Body of pancreas (tissue), 4 donors: ENCODE measurements around the gene NAXE. TPM values are rescaled to one million over a fixed set of nuclear protein-coding genes. Genes with fewer than 3 reads are reported as not detected.
A peak's percentile ranks its signal among the peaks of the same experiment; 100 is the strongest.
"Not testable (repeated sequence)": the region's sequence is repeated elsewhere in the genome, so short reads cannot be mapped to it uniquely, and the experiment has no call there.

Experiments
- ATAC-seq: fragments of 150-250 bp; one replicate; pipeline ENCODE4 v1.9.1; 2016
- DNase-seq, 4 donors: peaks; one replicate each; pipeline ENCODE4 v3.0.0-alpha.2; 2019
- H3K27ac ChIP-seq, 4 donors: fragments of 200-600 bp; sonication (generic); 1 replicate in 3 of 4; 2 replicates in 1 of 4; pipeline versions ENCODE4 v1.5.1 to v1.6.1; 2016 to 2019; ENCODE audit warnings: mild to moderate bottlenecking in 1 of 4, mixed read lengths in 1 of 4, moderate library complexity in 1 of 4
- H3K27me3 ChIP-seq, 2 donors: fragments of 200-600 bp; sonication (generic); one replicate each; pipeline ENCODE4 v1.6.0; 2016; ENCODE audit warnings: mild to moderate bottlenecking in 1 of 2
- H3K36me3 ChIP-seq, 2 donors: fragments of 200-600 bp; sonication (generic); replicated peaks in 1 of 2; 2 replicates each; pipeline ENCODE4 v1.5.1; 2016; ENCODE audit warnings: low read depth in 2 of 2; ENCODE audit not compliant: insufficient read depth in 1 of 2
- H3K4me1 ChIP-seq: fragments of 200-600 bp; sonication (generic); one replicate; pipeline ENCODE4 v1.6.0; 2016
- H3K4me3 ChIP-seq, 2 donors: fragments of 200-600 bp; sonication (generic); 1 replicate in 1 of 2; 2 replicates in 1 of 2; pipeline ENCODE4 v1.5.1; 2016 to 2019
- H3K9me3 ChIP-seq, 3 donors: fragments of 200-600 bp; sonication (generic); 1 replicate in 2 of 3; 2 replicates in 1 of 3; pipeline ENCODE4 v1.5.1; 2016
- POLR2A ChIP-seq, 3 donors: fragments of 450-650 bp; IDR thresholded peaks; one replicate each; pipeline ENCODE4 v1.6.1; 2016; ENCODE audit warnings: antibody characterized with exemption in 3 of 3, mild to moderate bottlenecking in 2 of 3
- WGBS, 2 donors: methylation state at CpG; one replicate each; pipeline ENCODE4 v1.1.5; 2017; 5-methylcytosine and 5-hydroxymethylcytosine counted together
- intact Hi-C: fragments of 100-400 bp; cut with DNase I; formaldehyde crosslinking; loops from one replicate; pipeline ENCODE4 v1.15.1; 2023
- total RNA-seq, 2 donors: library from RNA; depleted of rRNA; stranded (reverse); fragments of >200 nt; gene quantifications; one replicate each; pipeline ENCODE4 v1.1.0, GENCODE V29; 2016
- TF ChIP-seq, protein P1 (sequence below), 7 experiments: fragments of 450-650 bp in 4 of 7; fragments of 200-600 bp in 3 of 7; sonication (generic) in 3 of 7; IDR thresholded peaks; one replicate each; pipeline ENCODE4 v1.5.1; 2016 to 2019; ENCODE audit warnings: antibody characterized with exemption in 7 of 7

NAXE gene
- total RNA-seq, 2 donors from 2014 or later: 46.1 to 62.8 TPM

DNA sequence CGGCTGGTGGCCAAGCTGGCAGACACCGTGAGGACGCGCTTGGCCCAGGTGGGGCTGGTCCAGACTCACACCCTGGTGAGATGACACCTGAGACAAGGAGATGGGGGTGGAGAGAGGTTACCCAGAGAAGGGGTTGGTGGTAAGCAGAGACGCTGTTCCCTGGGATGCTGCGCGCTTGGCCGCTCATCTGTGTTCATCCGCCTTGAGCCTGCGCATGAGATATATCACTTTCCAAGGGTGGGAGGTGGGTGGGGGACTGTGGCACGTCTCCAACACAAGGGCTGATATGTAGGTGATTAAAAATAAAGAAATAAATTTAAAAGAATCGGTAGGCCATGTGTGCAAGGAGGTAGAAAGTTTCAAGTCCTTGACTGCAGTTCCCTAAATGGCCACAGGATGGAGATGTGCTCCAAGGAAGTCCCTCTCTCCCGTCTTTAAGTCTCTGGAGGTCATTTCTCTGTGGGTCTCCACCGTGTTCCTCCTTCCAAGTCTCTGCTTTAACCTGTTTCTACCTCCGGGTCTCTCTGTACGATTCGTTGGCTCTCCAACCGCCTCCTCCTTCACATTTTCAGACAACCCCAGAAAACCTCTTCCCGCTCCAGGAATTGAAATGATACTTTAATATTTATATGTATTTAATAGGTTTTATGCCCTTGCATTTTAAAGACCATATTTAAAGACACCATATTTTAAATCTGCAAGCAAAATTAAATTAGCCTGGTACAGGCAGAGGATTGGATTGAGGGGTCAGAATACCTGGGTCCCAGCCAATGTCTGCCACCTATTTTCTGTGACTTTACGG is 7.6 kb upstream of the NAXE start:
- Histone ChIP-seq H3K36me3 (no peaks in the 10 kb centered on the region), H3K4me1 (no peaks in the 10 kb centered on the region), H3K9me3 (no peaks in the 10 kb centered on the region), H3K27me3 (no peaks in the 10 kb centered on the region), H3K4me3 (no peak overlapping the region), H3K27ac (no peak overlapping the region)
- intact Hi-C loops: loop anchor here (10.0 kb wide), 1 partner anchor 129 kb away; no protein-coding TSS in a partner anchor
- WGBS, 2 donors: 50 to 54% methylated on average over 19 to 20 of the region's 20 CpGs
- ATAC-seq (peak; percentile 75), DNase-seq (peak; percentile 79 to 86 (median 82))
- TF ChIP-seq POLR2A (IDR thresholded peaks at IDR 0.05): no peak
- TF ChIP-seq, protein P1, sequence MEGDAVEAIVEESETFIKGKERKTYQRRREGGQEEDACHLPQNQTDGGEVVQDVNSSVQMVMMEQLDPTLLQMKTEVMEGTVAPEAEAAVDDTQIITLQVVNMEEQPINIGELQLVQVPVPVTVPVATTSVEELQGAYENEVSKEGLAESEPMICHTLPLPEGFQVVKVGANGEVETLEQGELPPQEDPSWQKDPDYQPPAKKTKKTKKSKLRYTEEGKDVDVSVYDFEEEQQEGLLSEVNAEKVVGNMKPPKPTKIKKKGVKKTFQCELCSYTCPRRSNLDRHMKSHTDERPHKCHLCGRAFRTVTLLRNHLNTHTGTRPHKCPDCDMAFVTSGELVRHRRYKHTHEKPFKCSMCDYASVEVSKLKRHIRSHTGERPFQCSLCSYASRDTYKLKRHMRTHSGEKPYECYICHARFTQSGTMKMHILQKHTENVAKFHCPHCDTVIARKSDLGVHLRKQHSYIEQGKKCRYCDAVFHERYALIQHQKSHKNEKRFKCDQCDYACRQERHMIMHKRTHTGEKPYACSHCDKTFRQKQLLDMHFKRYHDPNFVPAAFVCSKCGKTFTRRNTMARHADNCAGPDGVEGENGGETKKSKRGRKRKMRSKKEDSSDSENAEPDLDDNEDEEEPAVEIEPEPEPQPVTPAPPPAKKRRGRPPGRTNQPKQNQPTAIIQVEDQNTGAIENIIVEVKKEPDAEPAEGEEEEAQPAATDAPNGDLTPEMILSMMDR (IDR thresholded peaks at IDR 0.05): peak; percentile 86 to 93 (median 88)

DNA sequence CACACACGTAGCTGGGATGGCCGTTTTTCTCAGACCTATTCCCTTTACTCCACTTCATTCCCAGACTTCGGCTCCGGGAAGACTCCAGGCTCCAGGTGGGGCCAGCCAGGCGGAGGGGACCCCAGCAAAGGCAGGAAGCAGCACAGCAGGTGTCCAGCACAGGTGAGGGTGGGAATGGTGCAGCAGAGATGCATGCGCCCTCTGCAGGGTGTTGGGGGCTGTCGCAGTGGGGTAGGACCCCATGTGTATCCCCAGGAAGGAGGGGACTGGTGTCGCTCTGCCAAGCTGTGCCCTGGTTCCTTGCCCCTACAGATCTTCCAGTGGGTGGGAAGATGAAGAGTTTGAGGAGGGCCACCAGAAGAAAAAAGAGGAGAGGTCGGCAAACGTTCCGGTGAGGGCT is 6.8 kb upstream of the NAXE start:
- Histone ChIP-seq H3K4me1 (no peaks in the 10 kb centered on the region), H3K9me3 (no peaks in the 10 kb centered on the region), H3K4me3 (no peak overlapping the region), H3K27ac (no peak overlapping the region), H3K36me3 (no peaks in the 10 kb centered on the region), H3K27me3 (no peaks in the 10 kb centered on the region)
- DNase-seq: no peak
- intact Hi-C loops: loop anchor here (10.0 kb wide), 1 partner anchor 130 kb away; no protein-coding TSS in a partner anchor
- WGBS, 2 donors: 22 to 43% methylated on average over 11 of the region's 11 CpGs
- TF ChIP-seq, protein P1 (IDR thresholded peaks at IDR 0.05): peak in 1 of 7 experiments; percentile 12
- TF ChIP-seq POLR2A (IDR thresholded peaks at IDR 0.05): no peak
- no peak for ATAC-seq

DNA sequence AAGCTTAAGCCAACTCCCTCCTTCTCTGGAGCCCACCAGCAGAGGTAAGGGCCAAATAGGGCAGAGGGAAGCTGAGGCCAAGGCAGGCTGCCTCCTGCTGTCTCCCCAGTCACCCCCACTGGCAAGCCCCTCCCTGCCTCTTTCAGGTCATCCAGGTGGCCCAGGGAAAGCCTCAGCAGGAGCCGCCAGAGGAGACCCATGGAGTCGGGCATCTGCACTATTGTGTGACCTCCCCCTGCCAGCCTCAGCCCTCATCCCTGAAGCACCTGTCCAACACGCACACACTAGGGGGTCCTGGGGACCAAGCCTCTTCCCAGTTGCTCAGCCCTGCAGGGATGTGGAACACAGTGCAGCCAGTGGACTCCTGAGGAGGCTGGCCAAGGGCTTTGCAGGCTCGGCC is 5.3 kb upstream of the NAXE start:
- no peak overlapping the region for H3K27ac ChIP-seq
- no peak for TF ChIP-seq POLR2A (IDR thresholded peaks at IDR 0.05)
- TF ChIP-seq, protein P1 (IDR thresholded peaks at IDR 0.05): no peak
- no peak overlapping the region for H3K4me3 ChIP-seq
- 52 to 67% methylated on average over 2 to 4 of the region's 4 CpGs for WGBS, 2 donors
- ATAC-seq (no peak), DNase-seq (no peak)
- H3K36me3 ChIP-seq: no peaks in the 10 kb centered on the region
- no peaks in the 10 kb centered on the region for H3K9me3 ChIP-seq
- H3K4me1 ChIP-seq: peaks cover 5% of the 10 kb centered on the region
- intact Hi-C loops: loop anchor here (10.0 kb wide), 1 partner anchor 132 kb away; no protein-coding TSS in a partner anchor
- no peaks in the 10 kb centered on the region for H3K27me3 ChIP-seq

DNA sequence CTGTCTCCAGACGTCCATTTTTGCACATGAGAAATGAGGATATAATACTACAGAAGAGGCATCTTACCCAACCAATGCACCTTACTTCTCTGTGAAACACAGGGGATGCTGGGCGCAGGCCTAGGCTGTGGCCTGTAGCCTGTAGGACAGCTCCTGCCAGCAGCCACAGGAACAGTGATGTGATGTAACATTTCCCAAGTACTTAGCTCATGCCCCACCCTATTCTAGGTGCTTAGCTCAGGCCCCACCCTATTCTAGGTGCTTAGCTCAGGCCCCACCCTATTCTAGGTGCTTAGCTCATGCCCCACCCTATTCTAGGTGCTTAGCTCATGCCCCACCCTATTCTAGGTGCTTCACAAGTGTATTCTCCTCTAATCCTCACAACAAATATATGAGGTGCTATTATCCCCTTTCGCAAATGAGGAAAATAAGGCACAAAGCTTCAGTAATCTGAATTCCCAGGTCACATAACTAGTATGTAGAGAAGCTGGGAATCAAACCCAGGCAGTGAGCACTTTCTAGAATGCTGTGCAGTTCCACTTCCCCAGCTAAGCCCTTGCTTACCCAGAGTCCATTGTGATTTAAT is 4.6 kb upstream of the NAXE start:
- WGBS, 2 donors: 80 to 84% methylated on average over 3 of the region's 3 CpGs
- no peak overlapping the region for H3K27ac ChIP-seq
- ATAC-seq (no peak), DNase-seq (no peak)
- no peaks in the 10 kb centered on the region for H3K9me3 ChIP-seq
- no peak overlapping the region for H3K4me3 ChIP-seq
- TF ChIP-seq POLR2A (IDR thresholded peaks at IDR 0.05): no peak
- TF ChIP-seq, protein P1 (IDR thresholded peaks at IDR 0.05): no peak
- intact Hi-C loops: loop anchor here (10.0 kb wide), 1 partner anchor 132 kb away; no protein-coding TSS in a partner anchor
- H3K36me3 ChIP-seq: no peaks in the 10 kb centered on the region
- H3K27me3 ChIP-seq: no peaks in the 10 kb centered on the region
- H3K4me1 ChIP-seq: peaks cover 7% of the 10 kb centered on the region

DNA sequence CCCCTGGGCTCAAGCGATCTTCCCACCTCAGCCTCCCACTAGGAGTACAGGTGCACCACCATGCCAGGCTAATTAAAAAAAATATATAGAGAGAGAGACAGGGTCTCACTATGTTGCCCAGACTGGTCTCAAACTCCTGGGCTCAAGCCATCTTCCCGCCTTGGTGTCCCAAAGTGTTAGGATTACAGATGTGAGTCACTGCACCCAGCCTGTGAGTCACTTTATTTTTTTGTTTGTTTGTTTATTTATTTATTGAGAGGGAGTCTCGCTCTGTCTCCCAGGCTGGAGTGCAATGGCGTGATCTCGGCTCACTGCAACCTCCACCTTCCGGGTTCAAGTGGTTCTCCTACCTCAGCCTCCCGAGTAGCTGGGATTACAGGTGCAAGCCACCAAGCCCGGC is 3.6 kb upstream of the NAXE start:
- not testable (repeated sequence) for H3K36me3 ChIP-seq, H3K27ac ChIP-seq, H3K4me3 ChIP-seq, H3K27me3 ChIP-seq, DNase-seq, H3K9me3 ChIP-seq, ATAC-seq
- WGBS, 2 donors: 76 to 85% methylated on average over 8 of the region's 8 CpGs
- H3K4me1 ChIP-seq: peaks cover 16% of the 10 kb centered on the region
- intact Hi-C loops: loop anchor here (10.0 kb wide), 1 partner anchor 133 kb away; no protein-coding TSS in a partner anchor
